H9 (cell line): ENCODE measurements around the gene FANCI. TPM values are rescaled to one million over a fixed set of nuclear protein-coding genes. Genes with fewer than 3 reads are reported as not detected.

Experiments
- DNase-seq: peaks from one replicate; pipeline ENCODE4 v3.0.0-alpha.2; 2017
- H2AFZ ChIP-seq: one replicate; pipeline ENCODE4 v1.6.1; 2013; ENCODE audit warnings: mild to moderate bottlenecking, low read length, control low read depth, moderate library complexity
- H2AK5ac ChIP-seq: 2 replicates; pipeline ENCODE4 v1.6.1; 2013; ENCODE audit warnings: low read length, control low read depth, mixed read lengths; ENCODE audit not compliant: insufficient read length
- H2BK120ac ChIP-seq: one replicate; pipeline ENCODE4 v1.6.1; 2013; ENCODE audit warnings: low read depth, mild to moderate bottlenecking, low read length, control low read depth, inconsistent platforms; ENCODE audit not compliant: poor library complexity, severe bottlenecking
- H2BK12ac ChIP-seq: 2 replicates; pipeline ENCODE4 v1.6.1; 2013; ENCODE audit warnings: low read length, control low read depth, mixed read lengths, low read depth; ENCODE audit not compliant: insufficient read length
- H2BK15ac ChIP-seq: 2 replicates; pipeline ENCODE4 v1.6.1; 2013; ENCODE audit warnings: low read depth, low read length, control low read depth
- H2BK20ac ChIP-seq: one replicate; pipeline ENCODE4 v1.6.1; 2013; ENCODE audit warnings: low read depth, mild to moderate bottlenecking, low read length, control low read depth, inconsistent platforms; ENCODE audit not compliant: poor library complexity, severe bottlenecking
- H2BK5ac ChIP-seq: 2 replicates; pipeline ENCODE4 v1.6.1; 2013; ENCODE audit warnings: low read length, control low read depth, mixed read lengths; ENCODE audit not compliant: insufficient read length
- H3K14ac ChIP-seq: 2 replicates; pipeline ENCODE4 v1.6.1; 2013; ENCODE audit warnings: low read length, control low read depth; ENCODE audit not compliant: insufficient read depth
- H3K18ac ChIP-seq: 2 replicates; pipeline ENCODE4 v1.6.1; 2013; ENCODE audit warnings: low read depth, mild to moderate bottlenecking, mixed read lengths, low read length, control low read depth; ENCODE audit not compliant: insufficient read length
- H3K23ac ChIP-seq: 2 replicates; pipeline ENCODE4 v1.6.1; 2013; ENCODE audit warnings: low read length, control low read depth, mixed read lengths, low read depth; ENCODE audit not compliant: insufficient read length
- H3K23me2 ChIP-seq: 2 replicates; pipeline ENCODE4 v1.6.1; 2013; ENCODE audit warnings: low read depth, mild to moderate bottlenecking, mixed read lengths, low read length, control low read depth; ENCODE audit not compliant: insufficient read length, poor library complexity, severe bottlenecking
- H3K27ac ChIP-seq: 2 replicates; pipeline ENCODE4 v1.5.1; 2013; ENCODE audit warnings: low read length, control low read depth, mixed read lengths, low read depth; ENCODE audit not compliant: insufficient read length
- H3K27me3 ChIP-seq: 2 replicates; pipeline ENCODE4 v1.6.1; 2013; ENCODE audit warnings: low read length, control low read depth, inconsistent platforms; ENCODE audit not compliant: insufficient read depth
- H3K4ac ChIP-seq: 2 replicates; pipeline ENCODE4 v1.6.1; 2013; ENCODE audit warnings: low read depth, mild to moderate bottlenecking, control low read depth, inconsistent platforms, low read length, moderate library complexity
- H3K4me1 ChIP-seq: 2 replicates; pipeline ENCODE4 v1.6.1; 2013; ENCODE audit warnings: low read length, control low read depth, inconsistent platforms; ENCODE audit not compliant: insufficient read depth
- H3K4me2 ChIP-seq: 2 replicates; pipeline ENCODE4 v1.6.1; 2013; ENCODE audit warnings: low read length, control low read depth, mixed read lengths; ENCODE audit not compliant: insufficient read length, insufficient read depth
- H3K56ac ChIP-seq: 2 replicates; pipeline ENCODE4 v1.6.1; 2013; ENCODE audit warnings: low read depth, mild to moderate bottlenecking, mixed read lengths, low read length, control low read depth; ENCODE audit not compliant: insufficient read length
- H3K79me1 ChIP-seq: 2 replicates; pipeline ENCODE4 v1.6.1; 2013; ENCODE audit warnings: low read depth, mild to moderate bottlenecking, moderate library complexity, low read length, control low read depth, inconsistent platforms; ENCODE audit not compliant: insufficient read depth, poor library complexity, severe bottlenecking
- H3K79me2 ChIP-seq: 2 replicates; pipeline ENCODE4 v1.6.1; 2013; ENCODE audit warnings: low read length, control low read depth, inconsistent platforms; ENCODE audit not compliant: insufficient read depth
- H3K9ac ChIP-seq: 2 replicates; pipeline ENCODE4 v1.6.1; 2013; ENCODE audit warnings: low read length, control low read depth, mixed read lengths; ENCODE audit not compliant: insufficient read length; ENCODE audit errors: extremely low read depth
- H3K9me3 ChIP-seq: one replicate; pipeline ENCODE4 v1.6.1; 2013; ENCODE audit warnings: low read depth, low read length, inconsistent platforms; ENCODE audit not compliant: control insufficient read depth
- H3T11ph ChIP-seq: one replicate; pipeline ENCODE4 v1.6.1; 2013; ENCODE audit warnings: mild to moderate bottlenecking, low read length, control low read depth, inconsistent platforms
- H4K20me1 ChIP-seq: one replicate; pipeline ENCODE4 v1.6.1; 2013; ENCODE audit not compliant: control insufficient read depth, insufficient read length, insufficient read depth
- H4K5ac ChIP-seq: 2 replicates; pipeline ENCODE4 v1.6.1; 2013; ENCODE audit warnings: low read depth, mild to moderate bottlenecking, mixed read lengths, low read length, control low read depth; ENCODE audit not compliant: insufficient read length
- H4K8ac ChIP-seq: replicated peaks from 2 replicates; pipeline ENCODE4 v1.6.1; 2013; ENCODE audit warnings: low read length, control low read depth, mixed read lengths, low read depth; ENCODE audit not compliant: insufficient read length
- H4K91ac ChIP-seq: 2 replicates; pipeline ENCODE4 v1.6.1; 2013; ENCODE audit warnings: low read depth, mild to moderate bottlenecking, moderate library complexity, mixed read lengths, low read length, control low read depth; ENCODE audit not compliant: insufficient read length
- H3K27ac Mint-ChIP-seq, 3 experiments: 2 replicates in 2 of 3; 3 replicates in 1 of 3; pipeline ENCODE4 v1.8.0; 2020 to 2021; ENCODE audit warnings: mixed read lengths in 3 of 3, mild to moderate bottlenecking in 1 of 3, moderate library complexity in 1 of 3
- H3K27me3 Mint-ChIP-seq: 2 replicates; pipeline ENCODE4 v1.8.0; 2021; ENCODE audit warnings: low read depth, mild to moderate bottlenecking, moderate library complexity, mixed read lengths
- H3K36me3 Mint-ChIP-seq, 3 experiments: 2 replicates in 2 of 3; 3 replicates in 1 of 3; pipeline ENCODE4 v1.8.0; 2020 to 2021; ENCODE audit warnings: low read depth in 3 of 3, mixed read lengths in 3 of 3; ENCODE audit not compliant: insufficient read depth in 1 of 3
- H3K4me1 Mint-ChIP-seq, 2 experiments: 2 replicates each; pipeline ENCODE4 v1.8.0; 2020; ENCODE audit warnings: mixed read lengths in 2 of 2
- H3K4me3 Mint-ChIP-seq, 2 experiments: 2 replicates in 1 of 2; 3 replicates in 1 of 2; pipeline ENCODE4 v1.8.0; 2020 to 2021; ENCODE audit warnings: mild to moderate bottlenecking in 2 of 2, mixed read lengths in 2 of 2, moderate library complexity in 1 of 2
- H3K9me3 Mint-ChIP-seq, 2 experiments: 2 replicates in 1 of 2; 3 replicates in 1 of 2; pipeline ENCODE4 v1.8.0; 2020; ENCODE audit warnings: mild to moderate bottlenecking in 2 of 2, mixed read lengths in 2 of 2, moderate library complexity in 1 of 2
- CTCF ChIP-seq: fragments of 200-600 bp; sonication (generic); conservative IDR thresholded peaks from 3 replicates; pipeline ENCODE4 v1.8.0; 2021; ENCODE audit warnings: antibody characterized with exemption, mild to moderate bottlenecking
- WGBS: extraction: QIAGEN DNeasy Blood & Tissue Kit; methylation state at CpG from one replicate; pipeline ENCODE4 v1.1.7; 2013; ENCODE audit warnings: missing lambda C conversion rate, low lambda C conversion rate, mixed read lengths; ENCODE audit not compliant: insufficient read length; ENCODE audit errors: extremely low coverage; 5-methylcytosine and 5-hydroxymethylcytosine counted together
- total RNA-seq: library from RNA; stranded (reverse); gene quantifications from 2 replicates; pipeline ENCODE4 v1.2.1, GENCODE V29; 2021

Gene FANCI
- total RNA-seq, 1 experiment from 2014 or later: 106 TPM

GRCh38 chr15:89342840-89343239, 99.1 kb downstream of the FANCI start:
- no peaks in the 10 kb centered on the region for H3K27me3 ChIP-seq
- H3T11ph ChIP-seq: no peak overlapping the region
- H4K20me1 ChIP-seq: no peaks in the 10 kb centered on the region
- no peak overlapping the region for H2BK5ac ChIP-seq
- Mint-ChIP-seq H3K4me1 (peaks cover 6 to 12% of the 10 kb centered on the region in 2 experiments; a peak in 3 of 4 replicates), H3K27me3 (peaks cover 35% of the 10 kb centered on the region), H3K27ac (no peak overlapping the region), H3K4me3 (no peak overlapping the region), H3K36me3 (no peaks in the 10 kb centered on the region), H3K9me3 (no peaks in the 10 kb centered on the region)
- H2AFZ ChIP-seq: no peak overlapping the region
- H2BK120ac ChIP-seq: no peak overlapping the region
- no peak overlapping the region for H2AK5ac ChIP-seq
- DNase-seq: no peak
- TF ChIP-seq CTCF: no peak
- WGBS: no CpG with 5 or more reads among the region's 3 CpGs
- no peak overlapping the region for H4K8ac ChIP-seq
- no peak overlapping the region for H3K56ac ChIP-seq
- no peak overlapping the region for H3K14ac ChIP-seq
- H3K4me1 ChIP-seq: no peaks in the 10 kb centered on the region
- H3K4me2 ChIP-seq: no peak overlapping the region
- no peak overlapping the region for H2BK12ac ChIP-seq
- H3K79me1 ChIP-seq: no peaks in the 10 kb centered on the region
- no peak overlapping the region for H3K27ac ChIP-seq
- H4K5ac ChIP-seq: no peak overlapping the region
- no peak overlapping the region for H2BK20ac ChIP-seq
- H2BK15ac ChIP-seq: no peak overlapping the region
- H3K23ac ChIP-seq: no peak overlapping the region
- H3K18ac ChIP-seq: no peak overlapping the region
- no peak overlapping the region for H3K9ac ChIP-seq
- H3K4ac ChIP-seq: no peak overlapping the region
- no peaks in the 10 kb centered on the region for H3K23me2 ChIP-seq
- H4K91ac ChIP-seq: no peak overlapping the region
- H3K9me3 ChIP-seq: no peaks in the 10 kb centered on the region
- no peaks in the 10 kb centered on the region for H3K79me2 ChIP-seq
